Astrocyte of the spinal cord (primary cell): ENCODE data around the gene PRKG1.
A peak's percentile ranks its signal among the peaks of the same experiment; 100 is the strongest.

Experiments
- DNase-seq: peaks from one replicate; pipeline ENCODE4 v3.0.0; 2011; ENCODE audit warnings: low read depth, low spot score
- H3K4me3 ChIP-seq: 2 replicates; pipeline ENCODE4 v1.5.1; 2011; ENCODE audit warnings: low read depth, mild to moderate bottlenecking, low read length, moderate library complexity
- in situ Hi-C: cut with HindIII; loops from 2 replicates; pipeline ENCODE4 v1.10.0; 2017; ENCODE audit warnings: low sequenced_read_pairs
- TF ChIP-seq, protein P1 (sequence below): IDR thresholded peaks from 2 replicates; pipeline ENCODE4 v1.5.1; 2012; ENCODE audit warnings: low read depth, mild to moderate bottlenecking, low read length, inconsistent platforms

PRKG1 gene

GRCh38 chr10:52208365-52208764 lies 1134.1 kb downstream of the PRKG1 start:
- in situ Hi-C loops: no loop called here
- no peak for DNase-seq

DNA sequence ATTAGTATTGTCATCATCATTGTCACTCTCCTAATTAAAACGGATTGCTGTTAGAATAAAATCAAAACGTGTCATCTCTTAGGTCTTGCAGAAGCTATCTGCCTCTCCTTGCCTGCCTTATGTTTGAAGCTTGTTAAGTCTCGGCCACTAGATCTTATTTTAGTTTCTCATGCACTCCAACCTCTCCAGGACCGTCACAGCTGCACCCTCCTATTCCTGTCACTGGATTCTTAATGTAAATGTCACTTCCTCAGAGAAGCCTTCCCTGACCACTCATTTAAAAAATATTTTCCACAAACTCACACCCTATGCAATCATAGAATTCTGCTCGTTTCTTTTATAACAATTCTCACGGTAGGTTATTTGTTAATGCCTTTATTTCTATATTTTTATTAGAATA lies 1135.9 kb downstream of the PRKG1 start:
- TF ChIP-seq, protein P1, sequence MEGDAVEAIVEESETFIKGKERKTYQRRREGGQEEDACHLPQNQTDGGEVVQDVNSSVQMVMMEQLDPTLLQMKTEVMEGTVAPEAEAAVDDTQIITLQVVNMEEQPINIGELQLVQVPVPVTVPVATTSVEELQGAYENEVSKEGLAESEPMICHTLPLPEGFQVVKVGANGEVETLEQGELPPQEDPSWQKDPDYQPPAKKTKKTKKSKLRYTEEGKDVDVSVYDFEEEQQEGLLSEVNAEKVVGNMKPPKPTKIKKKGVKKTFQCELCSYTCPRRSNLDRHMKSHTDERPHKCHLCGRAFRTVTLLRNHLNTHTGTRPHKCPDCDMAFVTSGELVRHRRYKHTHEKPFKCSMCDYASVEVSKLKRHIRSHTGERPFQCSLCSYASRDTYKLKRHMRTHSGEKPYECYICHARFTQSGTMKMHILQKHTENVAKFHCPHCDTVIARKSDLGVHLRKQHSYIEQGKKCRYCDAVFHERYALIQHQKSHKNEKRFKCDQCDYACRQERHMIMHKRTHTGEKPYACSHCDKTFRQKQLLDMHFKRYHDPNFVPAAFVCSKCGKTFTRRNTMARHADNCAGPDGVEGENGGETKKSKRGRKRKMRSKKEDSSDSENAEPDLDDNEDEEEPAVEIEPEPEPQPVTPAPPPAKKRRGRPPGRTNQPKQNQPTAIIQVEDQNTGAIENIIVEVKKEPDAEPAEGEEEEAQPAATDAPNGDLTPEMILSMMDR: no peak
- no peak for DNase-seq
- in situ Hi-C loops: no loop called here
- H3K4me3 ChIP-seq: no peak overlapping the region

More at GRCh38 chr10:52208365-52208764, 1134.1 kb downstream of the PRKG1 start:
- H3K4me3 ChIP-seq: no peak overlapping the region
- TF ChIP-seq, protein P1: no peak

GRCh38 chr10:52212062-52212461 lies 1137.8 kb downstream of the PRKG1 start:
- TF ChIP-seq, protein P1: no peak
- in situ Hi-C loops: no loop called here
- no peak overlapping the region for H3K4me3 ChIP-seq
- DNase-seq: no peak

GRCh38 chr10:52212802-52213201 lies 1138.5 kb downstream of the PRKG1 start:
- TF ChIP-seq, protein P1: no peak
- in situ Hi-C loops: no loop called here
- no peak for DNase-seq
- H3K4me3 ChIP-seq: no peak overlapping the region

GRCh38 chr10:52213321-52213752 lies 1139.0 kb downstream of the PRKG1 start:
- in situ Hi-C loops: no loop called here
- TF ChIP-seq, protein P1: no peak
- H3K4me3 ChIP-seq: no peak overlapping the region
- DNase-seq: peak; percentile 42

DNA sequence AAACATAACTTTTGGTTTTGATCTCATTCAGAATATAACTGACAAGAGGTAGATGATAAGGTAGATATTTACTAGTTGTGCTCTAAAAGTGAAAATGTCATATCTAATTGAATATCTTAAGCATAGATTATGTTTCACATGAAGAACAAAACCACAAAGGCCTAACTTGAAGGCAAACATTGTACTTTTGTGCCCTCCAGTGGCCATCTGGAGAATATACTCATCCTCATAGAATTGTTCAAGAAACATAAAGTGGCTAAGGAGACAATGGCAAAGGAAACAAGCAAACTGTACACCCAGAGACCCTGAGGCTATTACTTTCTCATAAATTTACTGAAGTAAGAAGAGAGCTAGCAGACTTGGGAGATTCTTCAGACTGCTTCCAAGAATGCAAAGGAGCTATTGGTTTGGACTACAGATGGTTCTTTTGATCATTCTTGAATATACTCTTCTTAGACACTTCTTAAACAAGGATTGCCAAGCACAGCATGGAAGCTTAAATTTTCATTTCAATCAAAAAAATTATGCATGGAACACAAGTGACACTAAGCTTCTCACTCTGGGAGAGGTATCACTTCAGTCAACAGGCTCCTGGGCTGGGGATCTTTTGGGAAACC lies 1141.6 kb downstream of the PRKG1 start:
- TF ChIP-seq, protein P1: peak; percentile 59
- in situ Hi-C loops: no loop called here
- DNase-seq: peak; percentile 80
- H3K4me3 ChIP-seq: no peak overlapping the region

DNA sequence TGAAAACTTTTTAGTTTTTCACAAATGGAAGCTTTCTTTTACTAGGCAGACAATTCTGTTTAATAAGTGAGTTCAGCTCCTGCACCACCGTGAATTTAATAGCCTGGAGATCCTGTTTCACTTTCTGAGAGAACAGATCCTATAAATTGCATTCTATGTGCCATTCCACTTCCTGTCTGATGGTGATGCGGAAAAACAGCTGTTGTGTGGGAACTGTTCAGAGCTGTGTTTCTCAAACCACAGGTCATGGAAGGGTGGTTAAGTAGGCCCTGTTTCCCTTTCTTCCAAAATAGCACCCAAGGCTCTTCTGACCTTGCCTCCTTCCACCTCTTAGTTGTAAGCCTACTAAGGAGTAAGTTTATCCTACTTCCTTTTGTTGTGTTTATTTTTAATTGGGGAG lies 1142.6 kb downstream of the PRKG1 start:
- in situ Hi-C loops: no loop called here
- peak; percentile 86 for DNase-seq
- TF ChIP-seq, protein P1: no peak
- no peak overlapping the region for H3K4me3 ChIP-seq
